HepG2 (cell line): ENCODE data around the gene HELB. TPM values are rescaled to one million over a fixed set of nuclear protein-coding genes. Genes with fewer than 3 reads are reported as not detected.

Source experiments
- ATAC-seq: fragments of 200-7000 bp; cut with Tn5 transposase; 3 replicates; pipeline ENCODE4 v1.9.1; 2020; ENCODE audit warnings: mild to moderate bottlenecking, moderate library complexity
- BruUV-seq: library from RNA; stranded (reverse); fragments of 400-500 nt; replicated peaks from 2 replicates; lab custom pipeline; 2021; lab: Mats Ljungman, UMichigan
- CTCF ChIA-PET: fragments of 300-600 bp; formaldehyde crosslinking; extraction: SDS; loops from one replicate; lab custom pipeline; 2021; ENCODE audit warnings: low total read pairs, inconsistent platforms, low intra/inter-chr PET ratio; lab: Yijun Ruan, JAX
- POLR2A ChIA-PET: fragments of 350-600 bp; sonication (Branson Sonifier 250); formaldehyde crosslinking; loops from one replicate; lab custom pipeline; 2020; ENCODE audit warnings: antibody characterized with exemption, inconsistent platforms; lab: Yijun Ruan, JAX
- DNase-seq: peaks from one replicate; pipeline ENCODE4 v3.0.0-alpha.2; 2015; ENCODE audit warnings: low spot score
- FAIRE-seq: peaks from 3 replicates; lab custom pipeline; 2011; peaks lifted over from hg19 to GRCh38; lab: Jason Lieb, UNC
- H2AFZ ChIP-seq: one replicate; pipeline ENCODE4 v1.6.1; 2011; ENCODE audit warnings: low read length, inconsistent platforms
- H3K27ac ChIP-seq: fragments of 300-600 bp; 3 replicates; pipeline ENCODE4 v1.8.0; 2011; ENCODE audit warnings: mixed run types, mild to moderate bottlenecking, mixed read lengths, low read length, inconsistent platforms; ENCODE audit not compliant: insufficient read depth; ENCODE audit errors: extremely low read length
- H3K27me3 ChIP-seq, 2 experiments: fragments of 200-600 bp in 1 of 2; 2 replicates in 1 of 2; 3 replicates in 1 of 2; pipeline versions ENCODE4 v1.6.0 to v1.8.0; 2011; ENCODE audit warnings: low read length in 2 of 2, mild to moderate bottlenecking in 2 of 2, moderate library complexity in 2 of 2, inconsistent platforms in 1 of 2; ENCODE audit not compliant: insufficient read depth in 2 of 2, control insufficient read depth in 1 of 2
- H3K36me3 ChIP-seq, 2 experiments: fragments of 200-600 bp in 1 of 2; replicated peaks in 1 of 2; 2 replicates in 1 of 2; 3 replicates in 1 of 2; pipeline versions ENCODE4 v1.5.1 to v1.8.0; 2011; ENCODE audit warnings: low read length in 2 of 2, inconsistent platforms in 1 of 2; ENCODE audit not compliant: insufficient read depth in 2 of 2, control insufficient read depth in 1 of 2
- H3K4me1 ChIP-seq: 2 replicates; pipeline ENCODE4 v1.5.1; 2012; ENCODE audit warnings: low read length, inconsistent platforms; ENCODE audit not compliant: insufficient read depth
- H3K4me2 ChIP-seq: 2 replicates; pipeline ENCODE4 v1.6.0; 2011; ENCODE audit warnings: low read depth, low read length, inconsistent platforms
- H3K4me3 ChIP-seq, 3 experiments: fragments of 200-600 bp in 1 of 3; sonication (generic), shearing (Covaris generic) in 1 of 3; replicated peaks in 1 of 3; 2 replicates each; pipeline ENCODE4 v1.5.1; 2011 to 2016; ENCODE audit warnings: low read length in 3 of 3, inconsistent platforms in 2 of 3, low read depth in 2 of 3, mild to moderate bottlenecking in 2 of 3, control low read depth in 1 of 3, mixed read lengths in 1 of 3; ENCODE audit not compliant: insufficient read depth in 1 of 3
- H3K79me2 ChIP-seq: one replicate; pipeline ENCODE4 v1.6.1; 2011; ENCODE audit warnings: low read length, inconsistent platforms; ENCODE audit not compliant: insufficient read depth
- H3K9ac ChIP-seq: 2 replicates; pipeline ENCODE4 v1.6.0; 2011; ENCODE audit warnings: mild to moderate bottlenecking, low read depth, low read length, inconsistent platforms; ENCODE audit not compliant: insufficient read depth
- H3K9me3 ChIP-seq: 2 replicates; pipeline ENCODE4 v1.5.1; 2012; ENCODE audit warnings: mild to moderate bottlenecking, low read length
- H4K20me1 ChIP-seq: 2 replicates; pipeline ENCODE4 v1.6.0; 2011; ENCODE audit warnings: inconsistent platforms, mild to moderate bottlenecking, low read length, moderate library complexity; ENCODE audit not compliant: insufficient read depth
- BHLHE40 ChIP-seq: IDR thresholded peaks from 2 replicates; pipeline ENCODE4 v1.6.1; 2011; ENCODE audit warnings: low read length, improper control_type of control experiment
- KDM5A ChIP-seq: fragments of 200-600 bp; sonication (generic); IDR thresholded peaks from 2 replicates; pipeline ENCODE4 v1.7.0; 2018; ENCODE audit warnings: antibody characterized with exemption, mild to moderate bottlenecking, low read length, borderline replicate concordance
- KLF15 ChIP-seq: sonication (generic); formaldehyde crosslinking; IDR thresholded peaks from 2 replicates; pipeline ENCODE4 v1.8.1; 2023; ENCODE audit warnings: borderline replicate concordance, mild to moderate bottlenecking, inconsistent platforms, missing genetic modification reagents, mixed read lengths
- MED1 ChIP-seq: sonication (generic); formaldehyde crosslinking; IDR thresholded peaks from 2 replicates; pipeline ENCODE4 v1.4.0; 2020; ENCODE audit warnings: missing genetic modification reagents
- SSRP1 ChIP-seq: IDR thresholded peaks from 2 replicates; pipeline ENCODE4 v1.6.1; 2016; ENCODE audit warnings: control low read depth
- ZNF251 ChIP-seq: sonication (generic); formaldehyde crosslinking; IDR thresholded peaks from 2 replicates; pipeline ENCODE4 v1.9.0; 2021; ENCODE audit warnings: mild to moderate bottlenecking, missing genetic modification reagents
- ZNF441 ChIP-seq: sonication (generic); formaldehyde crosslinking; IDR thresholded peaks from 2 replicates; pipeline ENCODE4 v1.7.0; 2021; ENCODE audit warnings: missing genetic modification reagents, borderline replicate concordance
- ZNF891 ChIP-seq: sonication (generic); formaldehyde crosslinking; IDR thresholded peaks from 2 replicates; pipeline ENCODE4 v1.5.0; 2020; ENCODE audit warnings: mild to moderate bottlenecking, missing genetic modification reagents
- ZSCAN21 ChIP-seq: sonication (generic); formaldehyde crosslinking; IDR thresholded peaks from 2 replicates; pipeline ENCODE4 v1.8.0; 2022; ENCODE audit warnings: mild to moderate bottlenecking, missing genetic modification reagents, moderate library complexity, borderline replicate concordance
- WGBS: methylation state at CpG from one replicate; pipeline ENCODE4 v1.1.6; 2017; ENCODE audit warnings: low lambda C conversion rate; 5-methylcytosine and 5-hydroxymethylcytosine counted together
- in situ Hi-C: cut with HindIII; loops from 2 replicates; pipeline ENCODE4 v1.10.0; 2017; ENCODE audit warnings: low pct_unique_long_range_greater_than_20kb; ENCODE audit not compliant: extremely low pct_ligation_motif_present
- intact Hi-C: fragments of 100-400 bp; cut with micrococcal nuclease; formaldehyde crosslinking; loops from one replicate; pipeline ENCODE4 v1.10.0; 2022; ENCODE audit not compliant: unreplicated experiment
- polyA plus RNA-seq, 8 experiments: library from polyadenylated mRNA; depleted of rRNA in 3 of 8; stranded (reverse) in 7 of 8; unstranded in 1 of 8; fragments of >200 nt; fragmentation: Illumina TruSeq in 4 of 8; extraction: Trizol in 4 of 8; gene quantifications; 2 replicates each; pipeline versions ENCODE4 v1.2.1 to v1.2.3, GENCODE V29; 2011 to 2016; ENCODE audit warnings: low read depth in 4 of 8, missing spikeins in 1 of 8, mixed read lengths in 1 of 8; ENCODE audit not compliant: insufficient read depth in 1 of 8
- total RNA-seq, 5 experiments: library from RNA; depleted of rRNA; stranded (reverse); fragments of >200 nt; fragmentation: Illumina TruSeq; extraction: Trizol; gene quantifications; 2 replicates each; pipeline ENCODE4 v1.2.3, GENCODE V29; 2016; ENCODE audit warnings: low read depth in 1 of 5
- TF ChIP-seq, protein P1 (sequence below): sonication (generic); formaldehyde crosslinking; IDR thresholded peaks from 2 replicates; pipeline ENCODE4 v1.4.0; 2020; ENCODE audit warnings: mild to moderate bottlenecking, missing genetic modification reagents, borderline replicate concordance
- TF ChIP-seq, protein P2 (sequence below): sonication (generic); formaldehyde crosslinking; IDR thresholded peaks from 2 replicates; pipeline ENCODE4 v1.9.0; 2022; ENCODE audit warnings: missing genetic modification reagents, mild to moderate bottlenecking, borderline replicate concordance
- TF ChIP-seq, protein P3 (sequence below): sonication (generic); formaldehyde crosslinking; IDR thresholded peaks from 2 replicates; pipeline ENCODE4 v1.4.0; 2020; ENCODE audit warnings: missing genetic modification reagents, borderline replicate concordance
- TF ChIP-seq, protein P4 (sequence below): sonication (generic); formaldehyde crosslinking; IDR thresholded peaks from 2 replicates; pipeline ENCODE4 v1.4.0; 2020; ENCODE audit warnings: missing genetic modification reagents

The HELB gene
- total and polyA plus RNA-seq, 2 of the 13 experiments (the other 11 are each of a cell fraction or from before 2014, with no cell fraction given): 1.7 to 3.7 TPM

DNA sequence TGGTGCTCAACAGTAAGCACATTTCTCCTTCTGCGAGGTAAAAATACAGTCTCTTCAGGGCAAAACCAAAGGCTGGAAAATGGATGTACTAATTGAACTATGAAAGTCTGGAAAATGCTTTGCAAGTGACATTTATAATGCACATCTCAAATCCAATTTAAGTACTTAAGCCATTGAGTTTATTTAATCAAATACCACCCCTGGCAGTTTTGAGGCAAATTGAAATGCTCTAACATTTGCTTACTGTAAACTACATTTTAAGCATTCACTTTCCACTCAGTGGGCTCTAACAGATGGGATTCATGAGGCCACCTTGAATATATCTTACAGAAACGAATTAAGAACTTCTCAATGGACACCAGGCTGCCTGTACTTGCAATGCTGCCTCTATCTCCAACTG is 69.7 kb downstream of the HELB start:
- in situ Hi-C loops (no loop called here), intact Hi-C loops (no loop called here)
- whole genome bisulfite sequencing: 48% methylated on average over 2 of the region's 2 CpGs
- ChIA-PET CTCF (no interaction called here), POLR2A (no interaction called here)
- H3K36me3 ChIP-seq: no peaks in the 10 kb centered on the region
- no peak overlapping the region for H3K4me3 ChIP-seq
- no TSS peak for BruUV-seq
- H3K9ac ChIP-seq: no peak overlapping the region
- no peaks in the 10 kb centered on the region for H4K20me1 ChIP-seq
- H3K79me2 ChIP-seq: no peaks in the 10 kb centered on the region
- H3K27me3 ChIP-seq: peaks cover 0 to 7% of the 10 kb centered on the region in 2 experiments; a peak in 1 of 5 replicates
- FAIRE-seq (no peak), ATAC-seq (no peak), DNase-seq (no peak)
- no peaks in the 10 kb centered on the region for H3K4me1 ChIP-seq
- no peaks in the 10 kb centered on the region for H3K9me3 ChIP-seq
- no peak overlapping the region for H2AFZ ChIP-seq
- H3K27ac ChIP-seq: no peak overlapping the region
- H3K4me2 ChIP-seq: no peak overlapping the region
- TF ChIP-seq ZNF251 (CRISPR knock-in tag) (no peak), KLF15 (CRISPR knock-in tag) (no peak), ZSCAN21 (no peak), ZNF891 (CRISPR knock-in tag) (no peak), KDM5A (no peak), BHLHE40 (no peak), ZNF441 (CRISPR knock-in tag) (no peak), MED1 (CRISPR knock-in tag) (no peak), SSRP1 (no peak)
- TF ChIP-seq, protein P1, sequence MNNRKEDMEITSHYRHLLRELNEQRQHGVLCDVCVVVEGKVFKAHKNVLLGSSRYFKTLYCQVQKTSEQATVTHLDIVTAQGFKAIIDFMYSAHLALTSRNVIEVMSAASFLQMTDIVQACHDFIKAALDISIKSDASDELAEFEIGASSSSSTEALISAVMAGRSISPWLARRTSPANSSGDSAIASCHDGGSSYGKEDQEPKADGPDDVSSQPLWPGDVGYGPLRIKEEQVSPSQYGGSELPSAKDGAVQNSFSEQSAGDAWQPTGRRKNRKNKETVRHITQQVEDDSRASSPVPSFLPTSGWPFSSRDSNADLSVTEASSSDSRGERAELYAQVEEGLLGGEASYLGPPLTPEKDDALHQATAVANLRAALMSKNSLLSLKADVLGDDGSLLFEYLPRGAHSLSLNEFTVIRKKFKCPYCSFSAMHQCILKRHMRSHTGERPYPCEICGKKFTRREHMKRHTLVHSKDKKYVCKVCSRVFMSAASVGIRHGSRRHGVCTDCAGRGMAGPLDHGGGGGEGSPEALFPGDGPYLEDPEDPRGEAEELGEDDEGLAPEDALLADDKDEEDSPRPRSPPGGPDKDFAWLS (CRISPR knock-in tag): no peak
- TF ChIP-seq, protein P2, sequence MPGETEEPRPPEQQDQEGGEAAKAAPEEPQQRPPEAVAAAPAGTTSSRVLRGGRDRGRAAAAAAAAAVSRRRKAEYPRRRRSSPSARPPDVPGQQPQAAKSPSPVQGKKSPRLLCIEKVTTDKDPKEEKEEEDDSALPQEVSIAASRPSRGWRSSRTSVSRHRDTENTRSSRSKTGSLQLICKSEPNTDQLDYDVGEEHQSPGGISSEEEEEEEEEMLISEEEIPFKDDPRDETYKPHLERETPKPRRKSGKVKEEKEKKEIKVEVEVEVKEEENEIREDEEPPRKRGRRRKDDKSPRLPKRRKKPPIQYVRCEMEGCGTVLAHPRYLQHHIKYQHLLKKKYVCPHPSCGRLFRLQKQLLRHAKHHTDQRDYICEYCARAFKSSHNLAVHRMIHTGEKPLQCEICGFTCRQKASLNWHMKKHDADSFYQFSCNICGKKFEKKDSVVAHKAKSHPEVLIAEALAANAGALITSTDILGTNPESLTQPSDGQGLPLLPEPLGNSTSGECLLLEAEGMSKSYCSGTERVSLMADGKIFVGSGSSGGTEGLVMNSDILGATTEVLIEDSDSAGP (CRISPR knock-in tag): no peak
- TF ChIP-seq, protein P3, sequence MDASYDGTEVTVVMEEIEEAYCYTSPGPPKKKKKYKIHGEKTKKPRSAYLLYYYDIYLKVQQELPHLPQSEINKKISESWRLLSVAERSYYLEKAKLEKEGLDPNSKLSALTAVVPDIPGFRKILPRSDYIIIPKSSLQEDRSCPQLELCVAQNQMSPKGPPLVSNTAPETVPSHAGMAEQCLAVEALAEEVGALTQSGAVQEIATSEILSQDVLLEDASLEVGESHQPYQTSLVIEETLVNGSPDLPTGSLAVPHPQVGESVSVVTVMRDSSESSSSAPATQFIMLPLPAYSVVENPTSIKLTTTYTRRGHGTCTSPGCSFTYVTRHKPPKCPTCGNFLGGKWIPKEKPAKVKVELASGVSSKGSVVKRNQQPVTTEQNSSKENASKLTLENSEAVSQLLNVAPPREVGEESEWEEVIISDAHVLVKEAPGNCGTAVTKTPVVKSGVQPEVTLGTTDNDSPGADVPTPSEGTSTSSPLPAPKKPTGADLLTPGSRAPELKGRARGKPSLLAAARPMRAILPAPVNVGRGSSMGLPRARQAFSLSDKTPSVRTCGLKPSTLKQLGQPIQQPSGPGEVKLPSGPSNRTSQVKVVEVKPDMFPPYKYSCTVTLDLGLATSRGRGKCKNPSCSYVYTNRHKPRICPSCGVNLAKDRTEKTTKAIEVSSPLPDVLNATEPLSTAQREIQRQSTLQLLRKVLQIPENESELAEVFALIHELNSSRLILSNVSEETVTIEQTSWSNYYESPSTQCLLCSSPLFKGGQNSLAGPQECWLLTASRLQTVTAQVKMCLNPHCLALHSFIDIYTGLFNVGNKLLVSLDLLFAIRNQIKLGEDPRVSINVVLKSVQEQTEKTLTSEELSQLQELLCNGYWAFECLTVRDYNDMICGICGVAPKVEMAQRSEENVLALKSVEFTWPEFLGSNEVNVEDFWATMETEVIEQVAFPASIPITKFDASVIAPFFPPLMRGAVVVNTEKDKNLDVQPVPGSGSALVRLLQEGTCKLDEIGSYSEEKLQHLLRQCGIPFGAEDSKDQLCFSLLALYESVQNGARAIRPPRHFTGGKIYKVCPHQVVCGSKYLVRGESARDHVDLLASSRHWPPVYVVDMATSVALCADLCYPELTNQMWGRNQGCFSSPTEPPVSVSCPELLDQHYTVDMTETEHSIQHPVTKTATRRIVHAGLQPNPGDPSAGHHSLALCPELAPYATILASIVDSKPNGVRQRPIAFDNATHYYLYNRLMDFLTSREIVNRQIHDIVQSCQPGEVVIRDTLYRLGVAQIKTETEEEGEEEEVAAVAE (CRISPR knock-in tag): no peak
- TF ChIP-seq, protein P4, sequence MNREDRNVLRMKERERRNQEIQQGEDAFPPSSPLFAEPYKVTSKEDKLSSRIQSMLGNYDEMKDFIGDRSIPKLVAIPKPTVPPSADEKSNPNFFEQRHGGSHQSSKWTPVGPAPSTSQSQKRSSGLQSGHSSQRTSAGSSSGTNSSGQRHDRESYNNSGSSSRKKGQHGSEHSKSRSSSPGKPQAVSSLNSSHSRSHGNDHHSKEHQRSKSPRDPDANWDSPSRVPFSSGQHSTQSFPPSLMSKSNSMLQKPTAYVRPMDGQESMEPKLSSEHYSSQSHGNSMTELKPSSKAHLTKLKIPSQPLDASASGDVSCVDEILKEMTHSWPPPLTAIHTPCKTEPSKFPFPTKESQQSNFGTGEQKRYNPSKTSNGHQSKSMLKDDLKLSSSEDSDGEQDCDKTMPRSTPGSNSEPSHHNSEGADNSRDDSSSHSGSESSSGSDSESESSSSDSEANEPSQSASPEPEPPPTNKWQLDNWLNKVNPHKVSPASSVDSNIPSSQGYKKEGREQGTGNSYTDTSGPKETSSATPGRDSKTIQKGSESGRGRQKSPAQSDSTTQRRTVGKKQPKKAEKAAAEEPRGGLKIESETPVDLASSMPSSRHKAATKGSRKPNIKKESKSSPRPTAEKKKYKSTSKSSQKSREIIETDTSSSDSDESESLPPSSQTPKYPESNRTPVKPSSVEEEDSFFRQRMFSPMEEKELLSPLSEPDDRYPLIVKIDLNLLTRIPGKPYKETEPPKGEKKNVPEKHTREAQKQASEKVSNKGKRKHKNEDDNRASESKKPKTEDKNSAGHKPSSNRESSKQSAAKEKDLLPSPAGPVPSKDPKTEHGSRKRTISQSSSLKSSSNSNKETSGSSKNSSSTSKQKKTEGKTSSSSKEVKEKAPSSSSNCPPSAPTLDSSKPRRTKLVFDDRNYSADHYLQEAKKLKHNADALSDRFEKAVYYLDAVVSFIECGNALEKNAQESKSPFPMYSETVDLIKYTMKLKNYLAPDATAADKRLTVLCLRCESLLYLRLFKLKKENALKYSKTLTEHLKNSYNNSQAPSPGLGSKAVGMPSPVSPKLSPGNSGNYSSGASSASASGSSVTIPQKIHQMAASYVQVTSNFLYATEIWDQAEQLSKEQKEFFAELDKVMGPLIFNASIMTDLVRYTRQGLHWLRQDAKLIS (CRISPR knock-in tag): no peak
